K562 (cell line): ENCODE measurements around the gene ABCA3. TPM values are rescaled to one million over a fixed set of nuclear protein-coding genes. Genes with fewer than 3 reads are reported as not detected.
A peak's percentile ranks its signal among the peaks of the same experiment; 100 is the strongest.

Experiments
- ATAC-seq: fragments of 200-7000 bp; cut with Tn5 transposase; 3 replicates; pipeline ENCODE4 v1.9.1; 2020; ENCODE audit warnings: moderate library complexity
- BruUV-seq: library from RNA; stranded (reverse); fragments of 400-500 nt; replicated peaks from 2 replicates; lab custom pipeline; 2021; lab: Mats Ljungman, UMichigan
- CTCF ChIA-PET: fragments of 300-600 bp; formaldehyde crosslinking; extraction: SDS; loops from one replicate; lab custom pipeline; 2021; ENCODE audit warnings: low intra/inter-chr PET ratio; lab: Yijun Ruan, JAX
- POLR2A ChIA-PET: fragments of 300-600, 350-650 bp; sonication (Branson Sonifier 250); formaldehyde crosslinking; extraction: SDS; loops from one replicate; lab custom pipeline; 2021; ENCODE audit warnings: antibody characterized with exemption, inconsistent platforms; lab: Yijun Ruan, JAX
- DNase-seq, 4 experiments: peaks; one replicate each; pipeline versions ENCODE4 v3.0.0 to v3.0.0-alpha.2; 2011 to 2018; ENCODE audit warnings: low spot score in 3 of 4, mixed read lengths in 3 of 4; ENCODE audit errors: extremely low read depth in 1 of 4
- FAIRE-seq: peaks from 2 replicates; lab custom pipeline; 2011; peaks lifted over from hg19 to GRCh38; lab: Jason Lieb, UNC
- H2AFZ ChIP-seq: 2 replicates; pipeline ENCODE4 v1.6.0; 2011; ENCODE audit warnings: low read depth, low read length, control low read depth, inconsistent platforms
- H3K27ac ChIP-seq: fragments of 200-600 bp; 3 replicates; pipeline ENCODE4 v1.8.0; 2011; ENCODE audit warnings: low read depth, mild to moderate bottlenecking, control low read depth, inconsistent platforms, low read length, moderate library complexity, mixed read lengths; ENCODE audit errors: extremely low read depth
- H3K27me3 ChIP-seq, 2 experiments: fragments of 300-600 bp in 1 of 2; 2 replicates in 1 of 2; 3 replicates in 1 of 2; pipeline versions ENCODE4 v1.6.0 to v1.8.0; 2011; ENCODE audit warnings: inconsistent platforms in 2 of 2, low read length in 2 of 2, mild to moderate bottlenecking in 1 of 2, mixed read lengths in 1 of 2, moderate library complexity in 1 of 2; ENCODE audit not compliant: control insufficient read depth in 2 of 2, insufficient read depth in 2 of 2
- H3K36me3 ChIP-seq: fragments of 300-600 bp; 3 replicates; pipeline ENCODE4 v1.8.0; 2011; ENCODE audit warnings: mild to moderate bottlenecking, low read length, inconsistent platforms; ENCODE audit not compliant: control insufficient read depth, insufficient read depth
- H3K4me1 ChIP-seq, 2 experiments: fragments of 200-600 bp in 1 of 2; replicated peaks in 1 of 2; 2 replicates in 1 of 2; 3 replicates in 1 of 2; pipeline versions ENCODE4 v1.5.1 to v1.8.0; 2011; ENCODE audit warnings: inconsistent platforms in 2 of 2, low read length in 2 of 2, mild to moderate bottlenecking in 1 of 2, mixed read lengths in 1 of 2, moderate library complexity in 1 of 2; ENCODE audit not compliant: control insufficient read depth in 2 of 2, insufficient read depth in 2 of 2
- H3K4me2 ChIP-seq: 2 replicates; pipeline ENCODE4 v1.6.1; 2011; ENCODE audit warnings: low read length, control low read depth, inconsistent platforms, mixed read lengths; ENCODE audit not compliant: insufficient read depth
- H3K4me3 ChIP-seq: fragments of 200-600 bp; sonication (generic), shearing (Covaris generic); 2 replicates; pipeline ENCODE4 v1.5.1; 2016; ENCODE audit warnings: control low read depth, inconsistent platforms
- H3K79me2 ChIP-seq: fragments of 200-600 bp; 3 replicates; pipeline ENCODE4 v1.8.0; 2011; ENCODE audit warnings: low read length, inconsistent platforms; ENCODE audit not compliant: control insufficient read depth, insufficient read depth
- H3K9ac ChIP-seq, 2 experiments: 2 replicates each; pipeline versions ENCODE4 v1.6.0 to v1.6.1; 2011; ENCODE audit warnings: low read depth in 2 of 2, low read length in 2 of 2, control low read depth in 1 of 2, inconsistent platforms in 1 of 2, mild to moderate bottlenecking in 1 of 2, mixed read lengths in 1 of 2; ENCODE audit not compliant: insufficient read depth in 1 of 2
- H3K9me1 ChIP-seq: one replicate; pipeline ENCODE4 v1.6.0; 2011; ENCODE audit warnings: inconsistent platforms, mild to moderate bottlenecking, low read length, moderate library complexity; ENCODE audit not compliant: control insufficient read depth, insufficient read depth
- H3K9me3 ChIP-seq: replicated peaks from 2 replicates; pipeline ENCODE4 v1.5.1; 2011; ENCODE audit warnings: low read depth, low read length, inconsistent platforms; ENCODE audit not compliant: control insufficient read depth, insufficient read depth
- H4K20me1 ChIP-seq: replicated peaks from 2 replicates; pipeline ENCODE4 v1.6.1; 2011; ENCODE audit warnings: low read length, inconsistent platforms, mixed read lengths; ENCODE audit not compliant: control insufficient read depth, insufficient read depth
- ARID2 ChIP-seq: fragments of 450-650 bp; IDR thresholded peaks from 2 replicates; pipeline ENCODE4 v1.6.1; 2017; ENCODE audit warnings: antibody characterized with exemption, mild to moderate bottlenecking
- ARNT ChIP-seq, 2 experiments: fragments of 450-650 bp; IDR thresholded peaks; 2 replicates each; pipeline ENCODE4 v1.6.1; 2016; ENCODE audit warnings: mild to moderate bottlenecking in 1 of 2
- BCL6 ChIP-seq: fragments of 250-450 bp; sonication (Bioruptor Pico); IDR thresholded peaks from 2 replicates; pipeline ENCODE4 v1.4.0; 2020
- CCNT2 ChIP-seq: IDR thresholded peaks from 2 replicates; pipeline ENCODE4 v1.6.1; 2011; ENCODE audit warnings: borderline replicate concordance, low read depth, mild to moderate bottlenecking, moderate library complexity, mixed read lengths, low read length; ENCODE audit not compliant: insufficient read length; ENCODE audit errors: extremely low read depth
- FOXK1 ChIP-seq: sonication (generic); formaldehyde crosslinking; IDR thresholded peaks from 2 replicates; pipeline ENCODE4 v1.8.0; 2022; ENCODE audit warnings: missing genetic modification reagents, mild to moderate bottlenecking, borderline replicate concordance
- KHSRP ChIP-seq: fragments of 450-650 bp; IDR thresholded peaks from 2 replicates; pipeline ENCODE4 v1.6.1; 2017
- MCM2 ChIP-seq: fragments of 450-650 bp; IDR thresholded peaks from 2 replicates; pipeline ENCODE4 v1.6.1; 2017; ENCODE audit warnings: low read depth, mild to moderate bottlenecking
- MTF1 ChIP-seq: fragments of 250-450 bp; sonication (Bioruptor Pico); IDR thresholded peaks from 2 replicates; pipeline ENCODE4 v1.9.0; 2021; ENCODE audit warnings: moderate library complexity, mild to moderate bottlenecking, inconsistent platforms, borderline replicate concordance
- SETDB1 ChIP-seq: IDR thresholded peaks from one replicate; pipeline ENCODE4 v1.6.1; 2012; ENCODE audit warnings: low read length, control low read depth, inconsistent platforms
- SLC30A9 ChIP-seq: fragments of 250-450 bp; sonication (Bioruptor Pico); IDR thresholded peaks from 2 replicates; pipeline ENCODE4 v1.8.0; 2022; ENCODE audit warnings: mild to moderate bottlenecking, moderate library complexity
- SREBF2 ChIP-seq: sonication (generic); formaldehyde crosslinking; IDR thresholded peaks from 2 replicates; pipeline ENCODE4 v1.4.0; 2020; ENCODE audit warnings: mild to moderate bottlenecking, missing genetic modification reagents
- ZNF12 ChIP-seq: sonication (generic); formaldehyde crosslinking; IDR thresholded peaks from 2 replicates; pipeline ENCODE4 v1.4.0; 2020; ENCODE audit warnings: mild to moderate bottlenecking, missing genetic modification reagents
- ZNF121 ChIP-seq: sonication (generic); formaldehyde crosslinking; conservative IDR thresholded peaks from 2 replicates; pipeline ENCODE4 v1.8.0; 2022; ENCODE audit warnings: missing genetic modification reagents
- ZNF586 ChIP-seq: fragments of 450-650 bp; formaldehyde crosslinking; conservative IDR thresholded peaks from 2 replicates; pipeline ENCODE4 v1.4.0; 2020; ENCODE audit warnings: mild to moderate bottlenecking, moderate library complexity
- ZNF75A ChIP-seq: fragments of 450-650 bp; formaldehyde crosslinking; IDR thresholded peaks from 2 replicates; pipeline ENCODE4 v1.4.0; 2020; ENCODE audit warnings: mild to moderate bottlenecking
- WGBS: fragments of 100-300 bp; shearing (Covaris generic); methylation state at CpG from one replicate; pipeline ENCODE4 v1.1.6; 2016; ENCODE audit warnings: low coverage, mixed read lengths; ENCODE audit not compliant: insufficient coverage; ENCODE audit errors: missing lambda C conversion rate; 5-methylcytosine and 5-hydroxymethylcytosine counted together
- in situ Hi-C: fragments of 300-500 bp; cut with MboI; formaldehyde crosslinking; loops from 4 replicates; pipeline ENCODE4 v1.15.0; 2018; ENCODE audit warnings: inconsistent platforms, mixed read lengths
- intact Hi-C: fragments of 100-400 bp; cut with micrococcal nuclease; formaldehyde crosslinking; loops from 2 replicates; pipeline ENCODE4 v1.14.2; 2022
- polyA plus RNA-seq, 8 experiments: library from polyadenylated mRNA; depleted of rRNA in 4 of 8; stranded (reverse) in 5 of 8; unstranded in 3 of 8; fragments of >200 nt; fragmentation: Nextera tagmentation in 2 of 8; fragmentation: Illumina TruSeq in 1 of 8; extraction: Ambion mirVana in 2 of 8; extraction: Trizol in 1 of 8; gene quantifications; 2 replicates each; pipeline versions ENCODE4 v1.2.1 to v1.2.3, GENCODE V29; 2011 to 2014; ENCODE audit warnings: inconsistent platforms in 1 of 8, missing spikeins in 1 of 8
- total RNA-seq, 7 experiments: library from RNA; depleted of rRNA in 6 of 7; stranded (reverse); fragments of >200 nt in 6 of 7; fragmentation: Illumina TruSeq in 2 of 7; extraction: Trizol in 2 of 7; gene quantifications; 2 replicates each; pipeline versions ENCODE4 v1.2.1 to v1.2.3, GENCODE V29; 2011 to 2021; ENCODE audit warnings: low replicate concordance in 1 of 7
- TF ChIP-seq, protein P1 (sequence below): sonication (generic); formaldehyde crosslinking; IDR thresholded peaks from 2 replicates; pipeline ENCODE4 v1.8.1; 2023; ENCODE audit warnings: mild to moderate bottlenecking, missing genetic modification reagents
- TF ChIP-seq, protein P2 (sequence below): sonication (generic); formaldehyde crosslinking; IDR thresholded peaks from 2 replicates; pipeline ENCODE4 v1.8.0; 2022; ENCODE audit warnings: mild to moderate bottlenecking, missing genetic modification reagents, borderline replicate concordance

ABCA3 gene
- total and polyA plus RNA-seq, 9 of the 15 experiments (the other 6 are each of a cell fraction or from before 2014, with no cell fraction given), result 0.66 to 23.7 (median 6.9) TPM

DNA sequence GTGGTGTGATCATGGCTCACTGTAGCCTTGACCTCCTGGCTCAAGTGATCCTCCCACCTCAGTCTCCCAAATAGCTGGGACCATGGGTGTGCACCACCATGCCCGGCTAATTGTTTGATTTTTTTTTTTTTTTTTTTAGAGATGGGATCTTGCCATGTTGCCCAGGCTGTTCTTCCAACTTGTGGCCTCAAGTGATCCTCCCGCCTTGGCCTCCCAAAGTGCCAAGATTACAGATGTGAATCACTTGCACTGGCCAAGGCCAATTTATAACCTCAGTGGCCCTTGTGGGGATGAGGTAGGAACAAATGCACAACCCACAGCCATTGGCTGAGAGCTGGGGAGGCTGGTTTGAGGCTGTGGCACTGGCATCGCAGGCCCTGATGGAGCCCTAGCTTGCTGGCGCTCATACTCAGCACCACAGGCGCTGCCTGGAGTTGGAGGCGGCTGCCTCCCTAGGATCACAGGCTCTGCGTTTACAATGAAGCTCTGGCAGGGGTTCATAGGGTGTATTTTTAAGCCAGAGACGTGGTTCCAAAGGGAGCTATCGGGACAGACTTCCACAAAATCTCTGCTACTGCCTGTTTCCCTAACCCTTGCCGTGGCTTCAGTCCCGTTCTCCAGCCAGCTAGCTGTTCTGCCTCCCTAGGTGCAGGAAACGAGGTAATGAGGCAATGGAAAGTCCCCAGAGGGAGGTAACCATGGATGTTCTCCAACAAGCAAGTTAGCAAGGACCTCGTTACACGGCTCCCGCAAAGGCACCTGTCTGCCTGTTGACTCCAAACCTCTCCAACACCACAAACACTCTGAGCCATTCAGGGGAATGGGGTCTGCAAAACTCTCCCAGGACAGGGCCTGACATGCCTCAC, 2.9 kb downstream of the ABCA3 start (continued):
- TF ChIP-seq FOXK1 (CRISPR knock-in tag), result no peak
- TF ChIP-seq, protein P1, sequence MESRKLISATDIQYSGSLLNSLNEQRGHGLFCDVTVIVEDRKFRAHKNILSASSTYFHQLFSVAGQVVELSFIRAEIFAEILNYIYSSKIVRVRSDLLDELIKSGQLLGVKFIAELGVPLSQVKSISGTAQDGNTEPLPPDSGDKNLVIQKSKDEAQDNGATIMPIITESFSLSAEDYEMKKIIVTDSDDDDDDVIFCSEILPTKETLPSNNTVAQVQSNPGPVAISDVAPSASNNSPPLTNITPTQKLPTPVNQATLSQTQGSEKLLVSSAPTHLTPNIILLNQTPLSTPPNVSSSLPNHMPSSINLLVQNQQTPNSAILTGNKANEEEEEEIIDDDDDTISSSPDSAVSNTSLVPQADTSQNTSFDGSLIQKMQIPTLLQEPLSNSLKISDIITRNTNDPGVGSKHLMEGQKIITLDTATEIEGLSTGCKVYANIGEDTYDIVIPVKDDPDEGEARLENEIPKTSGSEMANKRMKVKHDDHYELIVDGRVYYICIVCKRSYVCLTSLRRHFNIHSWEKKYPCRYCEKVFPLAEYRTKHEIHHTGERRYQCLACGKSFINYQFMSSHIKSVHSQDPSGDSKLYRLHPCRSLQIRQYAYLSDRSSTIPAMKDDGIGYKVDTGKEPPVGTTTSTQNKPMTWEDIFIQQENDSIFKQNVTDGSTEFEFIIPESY (CRISPR knock-in tag), result peak; percentile 43

- ChIA-PET CTCF (no interaction called here), POLR2A (interaction anchor here (0.6 to 1.0 kb wide), 2 partner anchors 12 to 150 kb away, joined by 3 to 4 read pairs; no protein-coding TSS in a partner anchor)
- peaks cover 22 to 34% of the 10 kb centered on the region in 2 experiments for H3K4me1 ChIP-seq
- DNase-seq (no peak), FAIRE-seq (no peak), ATAC-seq (no peak)
- in situ Hi-C loops, result no loop called here
- H3K9me3 ChIP-seq, result no peaks in the 10 kb centered on the region
- whole genome bisulfite sequencing, result 91% methylated on average over 8 of the region's 8 CpGs
- H2AFZ ChIP-seq, result no peak overlapping the region
- H4K20me1 ChIP-seq, result no peaks in the 10 kb centered on the region
- H3K4me3 ChIP-seq, result no peak overlapping the region
- H3K36me3 ChIP-seq, result peaks cover 27% of the 10 kb centered on the region; the same call in 2 of the 3 replicates
- H3K4me2 ChIP-seq, result no peak overlapping the region
- no peak overlapping the region for H3K27ac ChIP-seq
- no peaks in the 10 kb centered on the region for H3K27me3 ChIP-seq
- no TSS peak for BruUV-seq
- intact Hi-C loops, result no loop called here
- no peaks in the 10 kb centered on the region for H3K9me1 ChIP-seq
- H3K79me2 ChIP-seq, result peaks cover 48% of the 10 kb centered on the region
- 0 out of 4 replicates have a peak overlapping the region, but pooled peaks of 1 of the 2 experiments have one; percentile 33 for H3K9ac ChIP-seq
- TF ChIP-seq MCM2, result no peak
- TF ChIP-seq, protein P2, sequence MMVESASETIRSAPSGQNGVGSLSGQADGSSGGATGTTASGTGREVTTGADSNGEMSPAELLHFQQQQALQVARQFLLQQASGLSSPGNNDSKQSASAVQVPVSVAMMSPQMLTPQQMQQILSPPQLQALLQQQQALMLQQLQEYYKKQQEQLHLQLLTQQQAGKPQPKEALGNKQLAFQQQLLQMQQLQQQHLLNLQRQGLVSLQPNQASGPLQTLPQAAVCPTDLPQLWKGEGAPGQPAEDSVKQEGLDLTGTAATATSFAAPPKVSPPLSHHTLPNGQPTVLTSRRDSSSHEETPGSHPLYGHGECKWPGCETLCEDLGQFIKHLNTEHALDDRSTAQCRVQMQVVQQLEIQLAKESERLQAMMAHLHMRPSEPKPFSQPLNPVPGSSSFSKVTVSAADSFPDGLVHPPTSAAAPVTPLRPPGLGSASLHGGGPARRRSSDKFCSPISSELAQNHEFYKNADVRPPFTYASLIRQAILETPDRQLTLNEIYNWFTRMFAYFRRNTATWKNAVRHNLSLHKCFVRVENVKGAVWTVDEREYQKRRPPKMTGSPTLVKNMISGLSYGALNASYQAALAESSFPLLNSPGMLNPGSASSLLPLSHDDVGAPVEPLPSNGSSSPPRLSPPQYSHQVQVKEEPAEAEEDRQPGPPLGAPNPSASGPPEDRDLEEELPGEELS, result no peak
- no peak for TF ChIP-seq BCL6
- no peak; the same call in 1 of the 2 replicates for TF ChIP-seq ZNF121 (CRISPR knock-in tag)
- TF ChIP-seq ZNF75A, result no peak
- no peak for TF ChIP-seq ARID2
- TF ChIP-seq SREBF2 (CRISPR knock-in tag), result no peak
- TF ChIP-seq ARNT (IDR thresholded peaks at IDR 0.05), result no peak
- no peak for TF ChIP-seq KHSRP
- no peak for TF ChIP-seq ZNF12
- TF ChIP-seq MTF1 (CRISPR knock-in tag), result no peak
- TF ChIP-seq CCNT2, result no peak
- no peak for TF ChIP-seq SLC30A9 (CRISPR knock-in tag)
- TF ChIP-seq ZNF586 (CRISPR knock-in tag), result no peak
- no peak for TF ChIP-seq SETDB1
Observed at GRCh38 chr16:2335286-2335895, 5.1 kb downstream of the ABCA3 start.
